GM21529 (cell line): Measurements from ENCODE around the gene PSMD6.

Source experiments
- ATAC-seq: cut with Tn5 transposase; IDR thresholded peaks from one replicate; pipeline ENCODE4 v1.9.1; 2021; ENCODE audit not compliant: unreplicated experiment

Gene PSMD6

DNA sequence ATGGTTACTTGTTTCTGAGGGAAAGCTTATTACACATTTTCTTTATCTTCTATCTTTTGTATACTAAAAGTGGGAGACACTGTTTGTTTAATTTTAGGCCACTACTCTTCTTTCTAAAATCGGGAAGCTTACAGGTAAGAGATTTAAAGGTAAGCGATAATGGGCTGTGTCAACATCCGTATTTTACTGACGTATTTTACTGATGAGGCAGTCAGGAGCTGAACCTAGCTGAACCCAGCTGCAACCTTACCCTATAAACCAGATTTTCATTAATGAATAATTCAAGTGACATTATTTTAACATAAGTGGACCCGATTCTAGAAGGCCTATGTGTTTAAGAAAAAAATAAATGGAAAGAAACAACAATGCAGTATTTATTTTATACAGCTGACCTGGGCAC lies 13.1 kb downstream of the PSMD6 start:
- ATAC-seq = no peak

DNA sequence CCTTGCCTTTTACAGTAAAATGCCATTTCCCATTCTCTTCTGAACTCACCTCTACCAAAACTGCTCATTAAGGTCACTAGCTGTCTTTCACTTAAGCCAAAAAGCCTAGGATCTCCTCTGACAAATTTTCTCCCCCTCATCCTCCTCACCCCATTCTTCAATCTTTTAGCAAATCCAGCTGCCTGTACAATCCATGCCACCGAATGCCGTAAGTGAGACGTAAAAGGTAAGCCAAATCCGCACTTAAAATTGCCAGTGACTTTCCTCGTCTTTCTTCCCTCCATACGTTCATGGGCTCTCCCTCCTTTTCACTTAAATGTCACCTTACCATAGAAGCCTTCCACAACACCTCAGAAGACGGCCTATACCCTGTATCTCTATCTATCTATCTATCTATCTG lies 13.8 kb downstream of the PSMD6 start:
- no peak for ATAC-seq

DNA sequence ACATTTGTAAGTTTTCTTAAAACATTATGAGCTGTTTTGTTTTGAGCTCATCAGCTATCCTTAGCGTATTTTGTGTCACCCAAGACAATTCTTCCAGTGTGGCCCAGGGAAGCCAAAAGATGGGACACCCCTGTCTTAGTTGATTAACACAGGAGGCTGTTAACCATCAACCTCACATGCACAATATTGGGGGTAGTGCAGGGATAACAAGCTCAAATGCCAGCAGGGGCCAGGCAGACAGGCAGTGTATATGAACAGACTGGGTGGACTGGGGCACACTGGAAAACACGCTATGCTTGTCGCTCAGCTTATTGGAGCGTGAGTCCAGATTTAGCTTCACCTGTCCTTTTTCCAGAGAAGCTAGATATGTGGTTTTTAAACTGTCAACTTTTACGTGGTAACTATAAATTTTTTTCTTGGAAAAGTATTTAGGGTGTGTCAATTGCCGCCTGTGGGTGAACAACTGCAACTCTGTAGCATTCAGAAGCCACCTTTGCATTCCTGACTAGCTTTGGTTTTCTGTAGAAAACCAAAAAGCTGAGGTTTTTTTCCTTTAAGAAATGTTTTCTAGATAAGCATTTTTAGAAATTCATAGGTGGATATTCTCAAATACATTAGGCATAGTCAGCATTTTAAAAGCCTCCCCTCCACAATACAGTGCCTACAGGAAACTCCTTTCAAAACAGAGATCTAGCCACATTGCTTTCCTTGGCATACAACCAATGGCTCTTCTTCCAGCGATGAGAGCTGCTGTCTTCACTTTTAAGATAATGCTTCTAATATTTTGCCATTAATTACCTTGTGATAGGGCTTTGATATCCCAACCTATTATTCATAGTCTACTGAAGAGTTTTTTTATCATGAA lies 14.6 kb downstream of the PSMD6 start:
- no peak for ATAC-seq

DNA sequence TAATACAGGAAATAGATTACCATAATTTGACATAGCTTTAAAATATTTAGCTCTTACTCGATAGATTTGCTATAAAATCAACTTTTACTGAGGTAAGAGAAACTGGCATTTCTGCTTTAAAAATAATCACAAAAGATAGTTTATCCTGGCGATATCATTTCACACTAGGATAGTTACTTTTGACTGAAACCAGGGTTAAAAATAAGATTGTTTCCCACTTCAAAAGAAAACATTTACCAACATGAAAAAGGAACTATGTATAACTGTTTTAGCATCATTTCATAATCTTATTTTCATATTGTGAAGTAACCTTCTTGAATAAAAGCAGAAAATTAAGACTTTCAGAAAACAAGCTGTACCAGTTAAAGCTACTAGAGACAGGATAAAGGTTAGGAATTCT lies 15.3 kb downstream of the PSMD6 start:
- no peak for ATAC-seq

DNA sequence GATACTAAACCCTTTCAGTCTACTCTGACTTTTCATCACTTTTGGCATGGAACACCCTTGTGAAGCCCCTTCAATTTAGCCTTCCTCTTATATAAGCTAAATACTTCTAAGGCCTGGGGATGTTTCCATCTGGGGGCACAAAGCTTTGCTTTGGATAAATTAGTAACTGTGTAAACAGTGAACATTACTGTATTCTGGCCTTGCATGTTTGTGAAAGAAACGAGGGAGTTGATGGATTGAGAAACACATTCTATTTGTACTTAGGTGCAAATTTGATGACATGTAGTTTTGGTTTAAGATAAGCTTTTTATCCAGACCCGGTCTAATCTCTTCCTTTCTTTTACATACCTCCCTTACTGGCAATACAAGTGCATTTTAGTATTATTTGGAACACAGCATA lies 19.7 kb downstream of the PSMD6 start:
- no peak for ATAC-seq

DNA sequence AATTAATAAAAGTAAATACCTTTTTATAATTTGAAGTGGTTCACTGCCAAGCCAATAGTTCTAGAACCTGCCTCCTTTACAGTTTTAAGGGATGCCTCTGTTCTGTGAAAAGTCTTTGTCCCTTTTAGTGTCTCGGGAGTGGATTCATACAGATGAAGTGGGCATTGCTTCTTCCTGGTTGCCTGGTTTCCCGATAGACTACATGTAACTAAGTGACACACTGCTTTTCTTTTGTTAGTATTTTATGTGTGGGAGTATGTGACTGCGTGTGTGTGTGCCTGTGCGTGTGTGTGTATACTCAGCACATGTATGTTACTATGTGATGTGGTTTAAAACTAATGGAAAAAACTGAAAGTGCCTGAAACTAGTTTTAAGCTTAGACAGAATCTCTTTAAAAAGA lies 21.1 kb downstream of the PSMD6 start:
- no peak for ATAC-seq

DNA sequence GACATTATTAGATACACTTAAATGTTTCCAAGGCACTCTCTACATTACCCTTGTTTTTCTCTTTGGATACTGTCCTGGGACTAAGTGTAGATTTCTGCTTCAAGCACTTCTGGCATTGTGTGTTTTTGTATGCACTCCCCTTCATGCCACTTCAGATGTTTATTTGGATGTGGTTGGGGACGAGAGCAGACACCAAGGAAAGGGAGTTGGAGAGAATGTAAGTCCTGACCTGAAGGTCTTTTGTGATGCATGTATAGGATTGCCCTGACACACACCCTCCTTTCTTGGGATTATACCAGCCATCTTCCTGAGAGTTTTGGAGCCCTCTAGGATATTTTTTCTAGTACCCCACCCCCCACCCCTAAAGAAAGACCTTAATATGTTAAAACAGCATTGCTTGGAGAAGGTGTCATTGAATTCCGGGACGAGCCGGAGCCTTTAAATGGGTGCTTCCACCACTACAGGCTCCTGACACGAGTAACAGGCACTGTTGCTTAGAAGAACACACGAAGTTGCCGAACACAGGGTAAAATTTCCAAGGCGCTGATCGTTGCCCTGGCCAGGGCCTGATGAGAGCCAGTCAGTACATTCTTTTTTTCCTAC lies 22.7 kb downstream of the PSMD6 start:
- ATAC-seq = no peak

DNA sequence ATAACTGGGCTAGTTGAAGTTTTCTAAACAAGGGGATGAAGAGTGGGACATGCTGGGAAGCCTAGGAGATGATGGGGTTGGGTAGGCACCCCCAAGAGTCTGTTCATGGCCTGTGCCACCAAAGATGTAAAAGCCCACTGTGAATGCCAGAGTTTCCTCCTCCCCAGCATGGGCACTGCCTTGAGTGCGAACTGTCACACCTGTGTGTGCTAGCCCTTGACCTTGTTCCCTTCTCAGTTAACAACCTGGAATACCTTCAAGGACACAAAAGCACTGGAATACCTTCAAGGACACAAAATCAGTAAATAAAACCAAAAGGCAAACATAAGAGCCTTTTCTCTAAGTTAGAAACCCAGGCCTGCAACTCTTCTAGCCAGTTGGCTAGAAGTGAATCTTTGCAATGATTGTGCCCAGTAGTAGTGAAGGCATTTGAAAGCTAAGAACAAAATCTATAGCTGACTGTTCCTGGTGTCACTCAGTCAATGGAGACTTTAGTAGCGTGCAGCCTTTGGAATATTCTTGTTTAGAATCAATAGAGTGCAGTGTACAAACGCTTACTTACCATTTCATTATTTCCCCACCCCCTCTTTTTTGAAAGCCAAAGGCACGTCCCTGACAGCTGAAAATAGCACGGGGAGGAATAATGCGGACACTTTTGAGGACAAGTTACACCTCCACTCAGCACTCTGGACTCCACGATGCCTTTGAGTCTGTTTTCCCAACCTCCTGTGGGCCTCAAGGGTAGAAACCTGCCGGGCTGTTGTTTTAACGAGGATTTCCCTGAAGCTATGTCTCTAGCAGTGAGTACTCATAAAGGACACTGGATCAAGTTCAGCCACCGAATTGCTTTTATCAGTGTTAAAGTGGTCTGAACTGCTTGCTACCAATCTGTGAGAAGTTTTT lies 24.2 kb downstream of the PSMD6 start:
- ATAC-seq = no peak

DNA sequence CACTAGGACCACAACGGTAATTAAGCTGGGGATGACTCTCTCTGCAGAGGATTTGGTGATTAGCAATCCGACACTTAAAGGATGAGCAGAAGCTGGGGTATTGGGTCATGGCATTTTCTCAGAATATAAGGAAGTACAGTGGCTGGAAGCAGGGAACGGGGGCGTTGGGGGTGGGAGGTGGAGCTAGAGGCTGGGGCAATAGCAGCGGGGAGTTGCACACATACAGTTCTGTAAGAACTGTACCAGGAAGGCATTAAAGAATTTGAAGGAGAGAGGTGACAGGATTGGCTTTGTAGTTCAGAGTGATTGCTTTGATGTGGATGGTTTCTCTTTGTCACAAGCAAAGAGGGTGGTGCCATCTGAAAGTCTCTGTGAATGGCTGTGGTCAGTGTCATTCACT lies 28.2 kb downstream of the PSMD6 start:
- no peak for ATAC-seq

DNA sequence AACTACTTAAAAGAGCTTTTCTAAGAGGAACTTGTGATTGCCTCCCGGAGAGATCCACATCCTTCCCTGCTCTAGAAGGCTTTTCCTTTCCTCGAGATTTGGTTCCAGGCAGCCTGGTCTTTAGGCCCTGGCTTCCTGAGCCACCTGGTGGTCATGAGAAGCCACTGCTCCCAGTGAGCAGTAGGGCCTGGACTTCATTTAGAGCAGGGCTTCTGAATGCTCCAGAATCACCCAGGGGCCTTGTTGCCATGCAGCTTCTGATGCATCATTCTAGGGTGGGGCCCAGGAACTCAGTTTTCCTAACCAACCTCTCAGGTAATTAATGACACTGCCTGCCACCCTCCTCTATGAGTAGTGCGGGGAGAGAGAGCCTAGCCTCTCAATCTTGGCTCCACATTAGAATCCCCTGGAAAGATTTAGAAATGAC lies 29.6 kb downstream of the PSMD6 start:
- peak; percentile 86 for ATAC-seq

DNA sequence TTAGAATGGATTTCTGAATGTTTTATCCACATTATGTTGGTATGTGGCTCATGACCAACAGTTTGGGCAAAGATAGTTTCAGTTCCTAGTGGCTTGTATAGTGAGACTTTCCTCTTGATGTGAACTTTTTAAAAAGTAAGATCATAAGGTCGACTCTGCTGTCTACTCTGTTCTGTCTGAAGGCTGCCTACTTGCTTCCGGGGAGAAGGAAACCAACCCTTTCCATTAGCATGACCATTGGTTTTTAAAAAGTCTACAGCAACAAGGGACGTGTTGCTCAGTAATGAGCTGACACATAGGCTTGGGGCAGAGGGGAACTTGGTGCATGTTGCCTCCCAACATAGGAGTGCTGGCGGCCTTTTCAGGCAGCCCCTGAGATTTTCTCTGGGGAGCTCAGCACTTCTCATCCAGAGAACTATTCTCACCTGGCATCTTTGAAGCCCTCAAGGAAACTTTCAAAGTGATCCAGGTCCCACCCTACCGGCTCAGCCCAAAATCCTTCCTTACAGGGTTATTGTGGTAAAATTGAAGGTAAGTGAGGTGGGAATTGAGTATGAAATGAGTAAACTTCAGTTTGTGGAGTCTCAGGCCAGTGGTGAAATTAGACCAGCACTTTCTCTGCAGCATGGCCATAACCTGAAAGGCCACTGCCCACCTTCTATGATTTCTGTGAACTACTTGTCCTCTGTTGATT lies 30.6 kb downstream of the PSMD6 start:
- ATAC-seq = no peak

DNA sequence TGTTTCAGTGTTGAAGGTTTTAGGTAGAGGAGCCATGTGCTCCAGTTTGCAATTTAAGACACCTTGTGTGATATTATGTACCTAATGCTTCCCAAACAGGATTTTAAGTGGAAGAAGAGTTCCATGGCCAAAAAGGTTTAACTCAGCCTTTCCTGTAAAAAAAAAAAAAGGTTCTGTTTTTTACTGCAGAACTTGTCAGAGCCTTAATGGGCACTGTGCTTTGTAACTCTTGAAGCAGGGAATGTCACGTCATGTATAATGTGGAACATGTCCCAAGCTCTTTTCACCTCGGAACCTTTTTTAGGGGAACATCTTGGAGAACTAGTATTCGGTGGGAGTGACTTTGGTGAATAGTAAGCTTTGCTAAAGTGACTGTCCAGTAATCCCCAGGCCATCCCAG lies 31.6 kb downstream of the PSMD6 start:
- ATAC-seq = no peak

DNA sequence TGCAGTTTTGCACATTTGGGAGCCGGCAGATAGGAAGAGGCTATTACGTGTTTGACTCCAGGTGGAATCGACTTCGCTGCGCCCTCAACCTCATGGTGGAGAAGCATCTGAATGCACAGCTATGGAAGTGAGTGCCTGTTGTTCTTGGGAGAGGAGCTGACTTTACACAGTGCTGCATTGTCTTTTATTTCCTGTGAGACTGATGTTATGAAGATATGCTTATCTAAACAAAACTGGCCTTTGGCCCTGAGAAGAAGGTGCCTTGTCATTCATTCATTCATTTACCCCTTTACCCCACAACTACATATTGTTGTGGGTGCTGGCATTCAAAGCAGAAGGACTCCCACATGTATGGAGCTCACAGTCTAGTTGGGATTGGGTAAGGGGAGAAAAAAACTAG lies 32.6 kb downstream of the PSMD6 start:
- no peak for ATAC-seq

DNA sequence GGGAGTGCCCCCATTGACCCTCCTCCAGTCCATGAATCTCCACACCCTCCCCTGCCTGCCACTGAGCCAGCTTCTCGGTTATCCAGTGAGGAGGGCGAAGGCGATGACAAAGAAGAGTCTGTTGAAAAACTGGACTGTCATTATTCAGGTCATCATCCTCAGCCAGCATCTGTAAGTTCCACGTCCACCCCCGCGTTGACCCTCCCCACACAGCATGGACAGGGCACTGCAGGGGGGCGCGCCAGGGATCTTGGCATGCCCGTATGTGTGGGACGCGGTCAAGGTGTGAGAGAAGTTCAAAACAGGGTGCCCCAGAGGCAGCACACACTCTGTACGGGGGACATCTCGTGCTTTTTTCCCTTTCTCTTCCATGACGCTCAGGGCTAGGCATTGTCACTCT lies 33.1 kb downstream of the PSMD6 start:
- no peak for ATAC-seq

DNA sequence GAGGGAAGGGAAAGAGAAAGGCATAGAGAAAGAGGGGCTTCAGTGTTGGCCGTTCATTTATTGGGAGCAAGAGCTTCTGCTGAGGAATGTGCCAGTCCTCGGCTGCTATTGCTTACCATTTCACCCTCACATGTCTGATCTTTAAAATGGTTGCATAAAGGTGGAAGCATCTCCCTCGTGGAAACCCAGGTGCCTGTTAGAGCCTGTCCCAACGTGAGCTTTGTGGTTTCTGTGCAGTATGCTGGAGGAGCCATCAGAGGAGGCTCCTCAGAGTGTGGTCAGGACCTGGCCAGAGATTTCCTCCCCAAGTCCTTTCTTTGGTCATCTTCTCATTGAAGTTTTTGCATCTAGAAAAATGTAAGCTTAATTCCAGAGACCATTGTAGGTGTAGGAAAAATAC lies 34.4 kb downstream of the PSMD6 start:
- no peak for ATAC-seq

DNA sequence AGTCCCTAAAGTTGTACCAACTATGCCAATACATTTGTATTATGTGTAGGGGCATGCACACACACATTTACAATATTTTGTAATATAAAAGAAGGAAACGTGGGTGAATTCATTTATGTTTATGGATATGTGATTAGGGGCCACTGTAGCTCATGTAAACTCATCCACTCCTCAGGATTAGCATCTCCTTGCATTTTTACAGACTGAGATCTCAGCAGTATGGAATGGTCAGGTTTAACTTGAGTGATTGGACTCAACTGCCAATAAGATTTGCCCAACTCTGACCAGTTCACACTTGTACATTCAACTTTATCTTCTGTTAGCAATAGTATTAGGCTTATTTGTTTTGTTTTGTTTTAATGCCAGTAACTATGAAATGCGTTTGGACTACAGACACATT lies 36.5 kb downstream of the PSMD6 start:
- ATAC-seq = no peak

DNA sequence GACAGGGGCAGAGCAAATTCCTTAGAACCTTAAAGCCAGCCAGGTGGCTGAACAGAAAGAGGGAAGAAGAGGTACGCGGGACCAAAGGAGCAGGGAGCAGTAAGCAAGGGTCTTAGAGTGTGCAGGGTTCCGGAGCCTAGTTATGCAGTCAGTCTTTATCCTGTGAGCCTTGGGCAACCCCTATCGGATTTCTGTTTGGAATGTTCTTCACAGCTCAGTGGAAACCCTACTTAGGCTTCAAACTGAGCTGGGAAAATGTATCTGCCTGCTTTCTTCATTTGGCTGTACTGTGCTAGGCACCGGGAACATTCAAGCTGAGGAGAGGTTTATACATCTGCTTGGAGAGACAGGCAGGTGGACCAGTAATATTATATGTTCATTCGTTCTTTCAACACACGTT lies 37.1 kb downstream of the PSMD6 start:
- no peak for ATAC-seq

DNA sequence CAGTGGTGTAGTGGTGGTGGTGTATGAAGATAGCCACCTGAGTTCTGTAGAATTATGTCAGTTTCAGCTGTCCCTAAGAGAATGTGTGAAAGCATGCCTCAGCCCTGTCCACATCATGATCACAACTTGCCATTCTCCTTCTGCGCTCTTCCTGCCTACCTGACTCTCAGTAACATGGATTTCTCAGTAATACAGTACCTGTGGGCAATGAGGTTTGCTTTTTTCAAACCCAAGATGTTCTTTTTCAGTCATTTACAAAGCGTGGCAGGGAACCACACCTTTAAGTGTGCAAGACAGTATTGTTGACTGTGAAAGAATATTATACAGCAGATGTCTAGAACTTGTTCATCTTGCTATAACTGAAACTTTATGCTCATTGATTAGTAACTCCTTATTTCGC lies 38.9 kb downstream of the PSMD6 start:
- ATAC-seq = no peak

DNA sequence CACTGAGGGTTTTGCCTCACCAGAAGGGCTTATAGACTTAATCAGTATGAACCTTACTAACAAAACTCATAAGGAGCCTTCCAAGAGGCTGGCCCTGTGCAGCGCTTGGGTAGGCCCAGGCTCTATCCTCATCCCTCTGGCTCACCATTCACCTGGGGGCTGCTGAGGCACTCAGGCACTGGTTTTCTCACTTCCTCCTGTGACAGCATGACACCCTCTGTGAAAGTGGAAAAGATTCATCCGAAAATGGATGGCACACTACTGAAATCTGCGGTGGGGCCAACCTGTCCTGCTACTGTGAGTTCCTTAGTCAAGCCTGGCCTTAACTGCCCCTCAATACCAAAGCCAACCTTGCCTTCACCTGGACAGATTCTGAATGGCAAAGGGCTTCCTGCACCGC lies 41.3 kb downstream of the PSMD6 start:
- ATAC-seq = no peak

DNA sequence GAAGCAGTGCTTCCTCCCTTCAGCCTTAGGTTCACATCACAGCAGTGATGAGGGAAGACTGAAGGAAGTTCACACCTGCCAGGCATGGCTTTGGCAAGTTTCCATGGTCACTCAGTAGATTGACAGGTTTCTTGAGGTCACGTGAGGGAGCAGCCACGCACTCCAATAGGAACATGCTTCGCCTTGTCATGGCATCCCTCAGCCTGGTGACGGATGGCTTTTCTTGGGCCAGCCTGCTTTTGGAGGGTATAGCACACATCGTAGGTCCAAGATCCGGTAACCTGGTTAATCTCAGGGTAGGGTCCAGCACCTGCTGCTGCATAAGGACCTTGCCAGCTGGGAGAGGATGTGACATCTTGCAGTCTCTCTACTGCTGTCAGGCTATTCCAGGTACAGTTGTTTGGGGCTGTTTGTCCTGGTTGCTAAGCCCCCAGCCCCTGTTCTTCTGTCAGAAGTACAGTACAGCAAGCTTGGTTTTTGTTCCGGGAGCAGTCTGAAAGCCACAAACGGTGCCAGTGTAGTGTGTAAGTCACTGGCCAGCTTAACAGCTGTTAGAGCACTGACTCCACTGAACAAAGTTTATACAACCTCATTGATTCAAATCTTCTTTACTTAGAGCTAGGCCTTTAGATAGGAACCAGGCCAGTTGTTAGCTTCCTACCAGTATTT lies 42.3 kb downstream of the PSMD6 start:
- no peak for ATAC-seq

DNA sequence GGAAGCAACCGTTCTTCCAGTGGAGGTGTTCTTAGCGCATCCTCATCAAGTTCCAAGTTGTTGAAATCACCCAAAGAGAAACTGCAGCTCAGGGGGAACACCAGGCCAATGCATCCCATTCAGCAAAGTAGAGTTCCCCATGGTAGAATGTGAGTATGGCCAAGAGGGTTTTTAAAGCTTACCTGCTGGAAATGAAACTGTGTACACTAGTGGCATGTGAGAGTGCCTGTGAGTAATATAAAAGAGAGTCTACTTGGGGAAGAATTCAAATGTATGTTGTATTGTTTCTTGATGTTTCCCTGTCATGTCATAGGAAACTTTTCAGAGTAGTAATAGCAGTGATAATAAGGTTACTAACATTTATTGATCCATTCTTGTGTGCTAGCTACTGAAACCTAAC lies 43.3 kb downstream of the PSMD6 start:
- no peak for ATAC-seq
